Ishikawa (cell line): ENCODE measurements around the gene SQSTM1.

Experiments used
- FOXM1 ChIP-seq: IDR thresholded peaks from 2 replicates; pipeline ENCODE4 v1.6.1; 2012; ENCODE audit warnings: low read depth, borderline replicate concordance
- MAX ChIP-seq: IDR thresholded peaks from 2 replicates; pipeline ENCODE4 v1.6.1; 2012
- TAF1 ChIP-seq: IDR thresholded peaks from 2 replicates; pipeline ENCODE4 v1.6.1; 2012; ENCODE audit warnings: low read depth, mild to moderate bottlenecking

GRCh38 chr5:179781846-179782245, 38.9 kb upstream of the SQSTM1 start:
- TF ChIP-seq TAF1 (no peak), FOXM1 (no peak), MAX (no peak)
